Sigmoid colon (tissue), 7 donors: ENCODE data around the gene C19orf38. TPM values are rescaled to one million over a fixed set of nuclear protein-coding genes. Genes with fewer than 3 reads are reported as not detected.

Source experiments
- DNase-seq: peaks from one replicate; pipeline ENCODE4 v3.0.0-alpha.2; 2019
- H3K27ac ChIP-seq, 4 donors: fragments of 200-600 bp; sonication (generic); one replicate each; pipeline ENCODE4 v1.5.1; 2016 to 2019; ENCODE audit warnings: mild to moderate bottlenecking in 1 of 4
- H3K27me3 ChIP-seq, 3 donors: fragments of 200-600 bp; sonication (generic); one replicate each; pipeline ENCODE4 v1.5.1; 2019; ENCODE audit warnings: mild to moderate bottlenecking in 1 of 3
- H3K36me3 ChIP-seq, 4 donors: fragments of 200-600 bp; sonication (generic); one replicate each; pipeline ENCODE4 v1.5.1; 2016 to 2019
- H3K4me1 ChIP-seq, 4 donors: fragments of 200-600 bp; sonication (generic); one replicate each; pipeline ENCODE4 v1.5.1; 2017 to 2019
- H3K4me3 ChIP-seq, 4 donors: fragments of 200-600 bp; sonication (generic); one replicate each; pipeline ENCODE4 v1.5.1; 2017 to 2019; ENCODE audit warnings: mild to moderate bottlenecking in 2 of 4, moderate library complexity in 1 of 4
- H3K9me3 ChIP-seq, 4 donors: fragments of 200-600 bp in 3 of 4; sonication (generic) in 3 of 4; one replicate each; pipeline versions ENCODE4 v1.5.1 to v1.6.1; 2013 to 2019
- CTCF ChIP-seq, 4 experiments: fragments of 450-650 bp in 3 of 4; fragments of 200-600 bp in 1 of 4; IDR thresholded peaks; one replicate each; pipeline ENCODE4 v1.5.1; 2016 to 2019; ENCODE audit warnings: antibody characterized with exemption in 4 of 4, mild to moderate bottlenecking in 3 of 4, moderate library complexity in 2 of 4
- EP300 ChIP-seq, 4 donors: sonication (generic); formaldehyde crosslinking; IDR thresholded peaks; one replicate each; pipeline ENCODE4 v1.6.1; 2017; ENCODE audit warnings: antibody characterized with exemption in 4 of 4
- POLR2A ChIP-seq, 2 donors: fragments of 450-650 bp; IDR thresholded peaks; one replicate each; pipeline ENCODE4 v1.6.1; 2016; ENCODE audit warnings: antibody characterized with exemption in 2 of 2, mild to moderate bottlenecking in 2 of 2, moderate library complexity in 2 of 2
- POLR2AphosphoS5 ChIP-seq, 4 donors: sonication (generic); formaldehyde crosslinking; IDR thresholded peaks; one replicate each; pipeline ENCODE4 v1.6.1; 2017; ENCODE audit warnings: antibody characterized with exemption in 4 of 4
- WGBS, 2 donors: extraction: QIAGEN DNeasy Blood & Tissue Kit; methylation state at CpG; one replicate each; pipeline ENCODE4 v1.1.7; 2013; 5-methylcytosine and 5-hydroxymethylcytosine counted together
- intact Hi-C: fragments of 100-400 bp; cut with DNase I; formaldehyde crosslinking; loops from one replicate; pipeline ENCODE4 v1.15.1; 2023
- polyA plus RNA-seq, 3 donors: library from polyadenylated mRNA; stranded (reverse); fragments of 200-250 nt; gene quantifications; one replicate each; pipeline ENCODE4 v1.2.3, GENCODE V29; 2013
- total RNA-seq, 4 donors: library from RNA; depleted of rRNA; stranded (reverse); fragments of >200 nt; gene quantifications; one replicate each; pipeline ENCODE4 v1.1.0, GENCODE V29; 2016
- donor health status: healthy with polysubstance abuse.
- donor health status: Bipolar disorder and iron deficiency.
- donor health status: healthy.

The C19orf38 gene
- total and polyA plus RNA-seq, 7 donors = 0.92 to 3.3 (median 1.6) TPM; not detected in 1

- H3K4me1 ChIP-seq = peaks cover 0 to 52% (median 37%) of the 10 kb centered on the region in 4 donors
- H3K36me3 ChIP-seq = no peaks in the 10 kb centered on the region
- peak overlapping the region; percentile 70 to 98 (median 96) for H3K4me3 ChIP-seq
- TF ChIP-seq POLR2A (IDR thresholded peaks at IDR 0.05) (no peak), POLR2AphosphoS5 (IDR thresholded peaks at IDR 0.05) (no peak), CTCF (IDR thresholded peaks at IDR 0.05) (peak in 2 of 4 experiments; percentile 14 to 17)
- DNase-seq = peak; percentile 83
- H3K27me3 ChIP-seq = no peaks in the 10 kb centered on the region
- no peaks in the 10 kb centered on the region for H3K9me3 ChIP-seq
- intact Hi-C loops = loop anchor here (2.0 kb wide), 2 partner anchors 35 to 57 kb away; partner anchors contain the start of genes TIMM29, TMED1 and YIPF2
- WGBS, 2 donors = 1% methylated on average over 90 of the region's 90 CpGs
- H3K27ac ChIP-seq = peak overlapping the region; percentile 78 to 96 (median 91)
These were observed 23.7 kb downstream of the C19orf38 start for GRCh38 chr19:10871711-10872545.

GRCh38 chr19:10872546-10873107, 24.4 kb downstream of the C19orf38 start:
- H3K9me3 ChIP-seq = no peaks in the 10 kb centered on the region
- 10 to 15% methylated on average over 16 of the region's 16 CpGs for WGBS, 2 donors
- TF ChIP-seq EP300 (IDR thresholded peaks at IDR 0.05) (no peak), CTCF (IDR thresholded peaks at IDR 0.05) (no peak), POLR2AphosphoS5 (IDR thresholded peaks at IDR 0.05) (no peak), POLR2A (IDR thresholded peaks at IDR 0.05) (no peak)
- intact Hi-C loops = loop anchor here (2.0 kb wide), 1 partner anchor 56 kb away; the partner anchor contains the start of genes TIMM29 and YIPF2
- peak overlapping the region; percentile 70 to 98 (median 96) for H3K4me3 ChIP-seq
- no peak for DNase-seq
- peak overlapping the region; percentile 78 to 96 (median 91) for H3K27ac ChIP-seq
- no peaks in the 10 kb centered on the region for H3K36me3 ChIP-seq
- no peaks in the 10 kb centered on the region for H3K27me3 ChIP-seq
- H3K4me1 ChIP-seq = peaks cover 0 to 59% (median 44%) of the 10 kb centered on the region in 4 donors

GRCh38 chr19:10874024-10874423, 25.8 kb downstream of the C19orf38 start:
- 13 to 72% methylated on average over 1 of the region's 1 CpG for WGBS, 2 donors

More at GRCh38 chr19:10874024-10874423, 25.8 kb downstream of the C19orf38 start:
- DNase-seq = no peak
- H3K27ac ChIP-seq = peak overlapping the region in 1 of 4 donors; percentile 31
- no peaks in the 10 kb centered on the region for H3K9me3 ChIP-seq
- intact Hi-C loops = no loop called here
- TF ChIP-seq POLR2A (IDR thresholded peaks at IDR 0.05) (no peak), EP300 (IDR thresholded peaks at IDR 0.05) (no peak), CTCF (IDR thresholded peaks at IDR 0.05) (no peak), POLR2AphosphoS5 (IDR thresholded peaks at IDR 0.05) (no peak)
- no peak overlapping the region for H3K4me3 ChIP-seq
- H3K36me3 ChIP-seq = no peaks in the 10 kb centered on the region
- peaks cover 0 to 71% (median 55%) of the 10 kb centered on the region in 4 donors for H3K4me1 ChIP-seq
- H3K27me3 ChIP-seq = no peaks in the 10 kb centered on the region
